ENCODE results near the gene MED15.
"Not testable (repeated sequence)": the region's sequence is repeated elsewhere in the genome, so short reads cannot be mapped to it uniquely, and the experiment has no call there.

Gene MED15

GRCh38 chr22:20498913-20499312 is 8.5 kb upstream of the MED15 start:
- Histone ChIP-seq H3K9me3 (ENCODE audit: insufficient read depth, low read length, severe bottlenecking) (no peaks in the 10 kb centered on the region), H4K20me1 (ENCODE audit: insufficient read depth, low read length) (peaks cover 6% of the 10 kb centered on the region; the same call in 1 of the 2 replicates), H2AFZ (ENCODE audit: low read depth, low read length) (no peak overlapping the region), H3K27me3 (ENCODE audit: insufficient read depth, low read length, poor library complexity) (no peaks in the 10 kb centered on the region), H3K27ac (ENCODE audit: low read length) (no peak overlapping the region), H3K79me2 (ENCODE audit: insufficient read depth, low read length) (peaks cover 25% of the 10 kb centered on the region), H3K9ac (ENCODE audit: low read depth, low read length) (no peak overlapping the region), H3K36me3 (ENCODE audit: insufficient read depth, low read length) (0 out of 2 replicates have a peak, but pooled peaks cover 6% of the 10 kb centered on the region), H3K4me2 (ENCODE audit: insufficient read depth, low read length) (no peak overlapping the region), H3K4me1 (ENCODE audit: insufficient read depth, low read length) (peaks cover 30% of the 10 kb centered on the region), H3K4me3 (ENCODE audit: low read depth in 1 of 2, low read length in 2 of 2) (no peak overlapping the region)
- ATAC-seq (ENCODE audit: insufficient read depth, low read depth) (no peak), DNase-seq (no peak)
- TF ChIP-seq CTCF (IDR thresholded peaks at IDR 0.05; ENCODE audit: borderline replicate concordance, extremely low read depth, low read length, poor library complexity, severe bottlenecking) (no peak), EZH2 (IDR thresholded peaks at IDR 0.05; ENCODE audit: borderline replicate concordance, low read depth, low read length, severe bottlenecking) (no peak)

GRCh38 chr22:20499769-20500168 is 7.6 kb upstream of the MED15 start:
- Histone ChIP-seq H3K4me3 (ENCODE audit: low read depth in 1 of 2, low read length in 2 of 2) (no peak overlapping the region), H2AFZ (ENCODE audit: low read depth, low read length) (no peak overlapping the region), H3K79me2 (ENCODE audit: insufficient read depth, low read length) (peaks cover 16% of the 10 kb centered on the region), H4K20me1 (ENCODE audit: insufficient read depth, low read length) (peaks cover 6% of the 10 kb centered on the region; the same call in 1 of the 2 replicates), H3K9me3 (ENCODE audit: insufficient read depth, low read length, severe bottlenecking) (no peaks in the 10 kb centered on the region), H3K4me1 (ENCODE audit: insufficient read depth, low read length) (peaks cover 22% of the 10 kb centered on the region), H3K9ac (ENCODE audit: low read depth, low read length) (no peak overlapping the region), H3K27me3 (ENCODE audit: insufficient read depth, low read length, poor library complexity) (no peaks in the 10 kb centered on the region), H3K36me3 (ENCODE audit: insufficient read depth, low read length) (0 out of 2 replicates have a peak, but pooled peaks cover 6% of the 10 kb centered on the region), H3K27ac (ENCODE audit: low read length) (no peak overlapping the region), H3K4me2 (ENCODE audit: insufficient read depth, low read length) (no peak overlapping the region)
- DNase-seq (no peak), ATAC-seq (ENCODE audit: insufficient read depth, low read depth) (no peak)
- TF ChIP-seq CTCF (IDR thresholded peaks at IDR 0.05; ENCODE audit: borderline replicate concordance, extremely low read depth, low read length, poor library complexity, severe bottlenecking) (no peak), EZH2 (IDR thresholded peaks at IDR 0.05; ENCODE audit: borderline replicate concordance, low read depth, low read length, severe bottlenecking) (no peak)

- Histone ChIP-seq H3K9ac (ENCODE audit: low read depth, low read length) (no peak overlapping the region), H3K79me2 (ENCODE audit: insufficient read depth, low read length) (peaks cover 18% of the 10 kb centered on the region), H3K4me1 (ENCODE audit: insufficient read depth, low read length) (peaks cover 12% of the 10 kb centered on the region), H3K36me3 (ENCODE audit: insufficient read depth, low read length) (peaks cover 6% of the 10 kb centered on the region; the same call in 1 of the 2 replicates), H3K4me2 (ENCODE audit: insufficient read depth, low read length) (no peak overlapping the region), H4K20me1 (ENCODE audit: insufficient read depth, low read length) (peaks cover 2% of the 10 kb centered on the region), H3K9me3 (ENCODE audit: insufficient read depth, low read length, severe bottlenecking) (no peaks in the 10 kb centered on the region), H2AFZ (ENCODE audit: low read depth, low read length) (no peak overlapping the region), H3K27me3 (ENCODE audit: insufficient read depth, low read length, poor library complexity) (no peaks in the 10 kb centered on the region), H3K27ac (ENCODE audit: low read length) (no peak overlapping the region), H3K4me3 (ENCODE audit: low read depth in 1 of 2, low read length in 2 of 2) (no peak overlapping the region)
- no peak for ATAC-seq (ENCODE audit: insufficient read depth, low read depth)
- no peak for DNase-seq
- TF ChIP-seq CTCF (IDR thresholded peaks at IDR 0.05; ENCODE audit: borderline replicate concordance, extremely low read depth, low read length, poor library complexity, severe bottlenecking) (no peak), EZH2 (IDR thresholded peaks at IDR 0.05; ENCODE audit: borderline replicate concordance, low read depth, low read length, severe bottlenecking) (no peak)
These were observed 3.6 kb upstream of the MED15 start for GRCh38 chr22:20503816-20504215.

- H3K4me3 ChIP-seq (ENCODE audit: low read depth in 1 of 2, low read length in 2 of 2); H4K20me1 ChIP-seq (ENCODE audit: insufficient read depth, low read length); DNase-seq; H3K9ac ChIP-seq (ENCODE audit: low read depth, low read length); H3K9me3 ChIP-seq (ENCODE audit: insufficient read depth, low read length, severe bottlenecking); H3K4me2 ChIP-seq (ENCODE audit: insufficient read depth, low read length); H3K27ac ChIP-seq (ENCODE audit: low read length); H2AFZ ChIP-seq (ENCODE audit: low read depth, low read length); ATAC-seq (ENCODE audit: insufficient read depth, low read depth); H3K27me3 ChIP-seq (ENCODE audit: insufficient read depth, low read length, poor library complexity): not testable (repeated sequence)
- peaks cover 24% of the 10 kb centered on the region for H3K79me2 ChIP-seq (ENCODE audit: insufficient read depth, low read length)
- peaks cover 18% of the 10 kb centered on the region for H3K4me1 ChIP-seq (ENCODE audit: insufficient read depth, low read length)
- H3K36me3 ChIP-seq (ENCODE audit: insufficient read depth, low read length), result peaks cover 11% of the 10 kb centered on the region; the same call in 1 of the 2 replicates
These were observed 3.0 kb upstream of the MED15 start for GRCh38 chr22:20504293-20504922.
